Neural crest cell (in vitro differentiated cells): ENCODE measurements around the gene CERS1. TPM values are rescaled to one million over a fixed set of nuclear protein-coding genes. Genes with fewer than 3 reads are reported as not detected.
A peak's percentile ranks its signal among the peaks of the same experiment; 100 is the strongest.

Experiments
- DNase-seq: peaks from one replicate; pipeline ENCODE4 v3.0.0; 2021; ENCODE audit warnings: low read depth, mixed read lengths, low spot score
- H3K27ac Mint-ChIP-seq: one replicate; pipeline ENCODE4 v1.8.0; 2021; ENCODE audit warnings: mild to moderate bottlenecking, mixed read lengths; ENCODE audit not compliant: unreplicated experiment
- H3K27me3 Mint-ChIP-seq: 2 replicates; pipeline ENCODE4 v1.8.0; 2021; ENCODE audit warnings: low read depth, mild to moderate bottlenecking, mixed read lengths
- H3K36me3 Mint-ChIP-seq: 2 replicates; pipeline ENCODE4 v1.8.0; 2021; ENCODE audit warnings: low read depth, mild to moderate bottlenecking, mixed read lengths
- H3K4me1 Mint-ChIP-seq: 2 replicates; pipeline ENCODE4 v1.8.0; 2021; ENCODE audit warnings: mixed read lengths
- H3K4me3 Mint-ChIP-seq: one replicate; pipeline ENCODE4 v1.8.0; 2021; ENCODE audit warnings: mild to moderate bottlenecking, mixed read lengths
- H3K9me3 Mint-ChIP-seq: 2 replicates; pipeline ENCODE4 v1.8.0; 2021; ENCODE audit warnings: mixed read lengths
- total RNA-seq: library from RNA; stranded (reverse); gene quantifications from 2 replicates; pipeline ENCODE4 v1.2.1, GENCODE V29; 2021
- TF ChIP-seq, protein P1 (sequence below): fragments of 200-600 bp; sonication (generic); conservative IDR thresholded peaks from 2 replicates; pipeline ENCODE4 v1.5.0; 2021; ENCODE audit warnings: antibody characterized with exemption, mild to moderate bottlenecking

CERS1 gene
- total RNA-seq, 1 donor from 2014 or later = 27.7 TPM

DNA sequence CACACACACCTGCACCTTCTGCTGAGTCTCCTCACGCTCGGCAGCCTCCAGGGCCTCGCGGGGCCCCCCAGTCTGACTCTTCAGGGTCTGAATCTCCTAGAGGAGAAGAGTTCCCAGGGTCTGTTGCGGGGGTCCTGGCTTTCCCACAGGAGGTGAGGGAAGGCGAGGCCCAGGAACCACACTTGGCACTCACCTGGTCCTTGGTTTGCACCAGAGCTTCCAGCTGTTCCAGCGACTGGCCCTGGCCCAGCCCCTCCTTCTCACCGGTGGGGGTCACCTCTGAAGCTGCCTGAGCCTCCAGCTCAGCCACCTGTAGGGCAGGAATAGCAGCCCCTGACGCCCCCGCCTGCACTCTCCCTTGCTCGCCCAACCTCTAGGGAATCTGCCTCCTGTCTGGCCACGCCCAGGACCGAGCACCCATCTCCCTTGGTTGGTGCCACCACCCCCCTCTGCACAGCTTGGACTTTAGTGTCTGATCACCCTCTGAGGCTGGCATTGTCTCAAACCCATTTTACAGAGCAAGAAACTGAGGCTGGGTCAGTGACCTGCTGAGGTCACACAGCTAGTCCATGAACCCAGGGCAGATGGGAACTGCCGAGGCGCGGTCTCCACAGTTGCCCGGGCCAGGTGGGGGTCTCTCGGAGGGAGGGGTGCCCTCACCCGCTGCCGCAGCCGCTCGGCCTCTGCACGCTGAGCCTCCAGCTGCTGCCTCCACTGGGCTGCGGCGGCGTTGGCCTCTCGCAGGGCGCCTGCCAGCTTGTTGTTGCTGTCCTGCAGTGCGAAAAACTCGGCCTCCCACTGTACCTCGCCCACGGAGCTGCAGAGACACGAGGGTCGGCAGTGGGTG is 35.6 kb upstream of the CERS1 start:
- Mint-ChIP-seq H3K9me3 (no peaks in the 10 kb centered on the region), H3K36me3 (peaks cover 6% of the 10 kb centered on the region), H3K4me3 (no peak overlapping the region), H3K27ac (no peak overlapping the region), H3K4me1 (peaks cover 17% of the 10 kb centered on the region), H3K27me3 (peaks cover 3% of the 10 kb centered on the region)
- no peak for DNase-seq
- TF ChIP-seq, protein P1, sequence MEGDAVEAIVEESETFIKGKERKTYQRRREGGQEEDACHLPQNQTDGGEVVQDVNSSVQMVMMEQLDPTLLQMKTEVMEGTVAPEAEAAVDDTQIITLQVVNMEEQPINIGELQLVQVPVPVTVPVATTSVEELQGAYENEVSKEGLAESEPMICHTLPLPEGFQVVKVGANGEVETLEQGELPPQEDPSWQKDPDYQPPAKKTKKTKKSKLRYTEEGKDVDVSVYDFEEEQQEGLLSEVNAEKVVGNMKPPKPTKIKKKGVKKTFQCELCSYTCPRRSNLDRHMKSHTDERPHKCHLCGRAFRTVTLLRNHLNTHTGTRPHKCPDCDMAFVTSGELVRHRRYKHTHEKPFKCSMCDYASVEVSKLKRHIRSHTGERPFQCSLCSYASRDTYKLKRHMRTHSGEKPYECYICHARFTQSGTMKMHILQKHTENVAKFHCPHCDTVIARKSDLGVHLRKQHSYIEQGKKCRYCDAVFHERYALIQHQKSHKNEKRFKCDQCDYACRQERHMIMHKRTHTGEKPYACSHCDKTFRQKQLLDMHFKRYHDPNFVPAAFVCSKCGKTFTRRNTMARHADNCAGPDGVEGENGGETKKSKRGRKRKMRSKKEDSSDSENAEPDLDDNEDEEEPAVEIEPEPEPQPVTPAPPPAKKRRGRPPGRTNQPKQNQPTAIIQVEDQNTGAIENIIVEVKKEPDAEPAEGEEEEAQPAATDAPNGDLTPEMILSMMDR = no peak

DNA sequence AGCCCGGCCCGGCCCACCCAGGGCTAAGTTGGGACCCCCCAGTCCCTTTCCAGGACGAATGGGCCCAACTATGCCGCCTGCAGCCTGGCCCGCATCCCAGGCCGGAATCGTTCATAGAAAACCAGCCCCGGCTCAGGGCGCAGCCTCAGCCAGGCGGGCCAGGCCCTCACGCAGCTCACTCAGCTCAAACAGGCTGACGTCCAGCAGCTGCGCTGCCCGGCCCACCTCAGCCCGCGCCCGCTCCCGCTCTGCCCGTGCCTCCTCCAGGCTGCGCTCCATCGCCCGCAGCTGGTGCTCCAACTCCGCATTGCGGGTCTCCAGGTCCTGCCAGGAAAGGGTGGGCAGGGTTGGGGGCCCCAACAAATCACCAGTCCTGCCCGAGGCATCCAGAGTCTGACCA is 33.4 kb upstream of the CERS1 start:
- H3K4me3 Mint-ChIP-seq = no peak overlapping the region
- DNase-seq = no peak
- H3K4me1 Mint-ChIP-seq = peaks cover 17% of the 10 kb centered on the region
- TF ChIP-seq, protein P1 = no peak
- H3K27ac Mint-ChIP-seq = no peak overlapping the region
- no peaks in the 10 kb centered on the region for H3K9me3 Mint-ChIP-seq
- H3K36me3 Mint-ChIP-seq = peaks cover 7% of the 10 kb centered on the region
- peaks cover 3% of the 10 kb centered on the region for H3K27me3 Mint-ChIP-seq

DNA sequence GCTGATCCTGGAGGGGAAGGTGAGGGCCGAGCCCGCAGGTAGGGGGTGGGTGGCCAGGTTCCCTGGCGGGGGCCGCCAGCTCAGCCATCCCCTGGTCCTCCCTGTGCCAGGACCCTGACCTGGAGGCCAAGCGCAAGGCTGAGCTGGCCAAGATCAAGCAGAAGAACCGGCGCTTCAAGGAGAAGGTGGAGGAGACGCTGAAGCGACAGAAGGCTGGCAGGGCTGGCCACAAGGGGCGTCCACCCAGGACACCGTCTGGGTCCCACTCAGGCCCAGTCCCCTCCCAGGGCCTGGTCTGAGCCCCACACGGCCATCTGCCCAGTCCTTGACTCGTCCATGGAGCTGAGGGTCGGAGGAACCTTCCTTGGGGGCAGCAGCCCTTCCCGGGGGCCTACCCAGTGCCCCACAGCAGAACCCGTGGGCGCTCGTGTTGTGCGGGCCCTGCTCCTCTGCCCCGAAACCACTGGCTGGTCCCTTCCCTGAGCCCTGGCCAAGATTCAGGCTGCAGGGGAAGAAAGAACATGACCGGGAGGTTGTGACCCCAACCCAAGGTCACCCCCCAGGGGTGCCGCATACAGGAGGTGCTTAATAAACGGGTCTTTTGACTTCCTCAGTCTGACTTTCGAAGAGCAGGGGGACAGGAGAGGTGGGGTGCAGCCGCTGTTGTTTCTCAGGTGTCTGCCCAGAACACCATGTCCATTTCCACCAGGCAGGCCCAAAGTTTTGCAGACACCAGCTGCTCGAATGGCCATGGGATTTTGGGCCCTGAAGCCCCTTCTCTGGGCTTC is 32.3 kb upstream of the CERS1 start:
- TF ChIP-seq, protein P1 = no peak
- H3K36me3 Mint-ChIP-seq = peaks cover 2% of the 10 kb centered on the region
- H3K4me3 Mint-ChIP-seq = no peak overlapping the region
- peaks cover 9% of the 10 kb centered on the region for H3K4me1 Mint-ChIP-seq
- H3K9me3 Mint-ChIP-seq = no peaks in the 10 kb centered on the region
- DNase-seq = no peak
- peaks cover 3% of the 10 kb centered on the region for H3K27me3 Mint-ChIP-seq
- H3K27ac Mint-ChIP-seq = no peak overlapping the region

DNA sequence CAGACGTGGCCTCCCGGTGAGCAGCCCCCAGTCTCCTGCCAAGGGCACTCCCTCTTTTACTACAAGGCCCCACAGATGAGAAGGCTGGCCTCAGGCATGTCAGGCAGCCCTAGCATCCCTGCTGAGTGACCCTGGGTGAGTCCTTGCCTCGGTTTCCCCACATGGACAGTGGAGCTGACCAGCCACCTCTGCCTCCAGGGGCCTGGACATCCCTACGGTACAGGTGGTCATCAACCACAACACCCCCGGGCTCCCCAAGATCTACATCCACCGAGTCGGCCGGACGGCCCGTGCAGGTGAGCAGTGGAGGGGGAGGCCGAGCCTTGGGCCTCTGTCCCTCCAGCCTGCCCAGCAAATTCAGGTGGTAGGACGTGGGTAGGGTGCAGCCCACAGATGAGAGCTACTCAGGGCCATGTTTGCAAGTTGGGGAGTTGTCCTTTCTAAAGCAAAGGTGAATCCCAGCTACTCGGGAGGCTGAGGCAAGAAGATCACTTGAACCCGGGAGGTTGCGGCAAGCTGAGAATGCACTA is 28.8 kb upstream of the CERS1 start:
- Mint-ChIP-seq H3K27ac (no peak overlapping the region), H3K4me1 (peaks cover 7% of the 10 kb centered on the region), H3K4me3 (peak overlapping the region; percentile 81), H3K27me3 (no peaks in the 10 kb centered on the region), H3K9me3 (no peaks in the 10 kb centered on the region), H3K36me3 (peaks cover 2% of the 10 kb centered on the region)
- TF ChIP-seq, protein P1 = no peak
- DNase-seq = no peak

DNA sequence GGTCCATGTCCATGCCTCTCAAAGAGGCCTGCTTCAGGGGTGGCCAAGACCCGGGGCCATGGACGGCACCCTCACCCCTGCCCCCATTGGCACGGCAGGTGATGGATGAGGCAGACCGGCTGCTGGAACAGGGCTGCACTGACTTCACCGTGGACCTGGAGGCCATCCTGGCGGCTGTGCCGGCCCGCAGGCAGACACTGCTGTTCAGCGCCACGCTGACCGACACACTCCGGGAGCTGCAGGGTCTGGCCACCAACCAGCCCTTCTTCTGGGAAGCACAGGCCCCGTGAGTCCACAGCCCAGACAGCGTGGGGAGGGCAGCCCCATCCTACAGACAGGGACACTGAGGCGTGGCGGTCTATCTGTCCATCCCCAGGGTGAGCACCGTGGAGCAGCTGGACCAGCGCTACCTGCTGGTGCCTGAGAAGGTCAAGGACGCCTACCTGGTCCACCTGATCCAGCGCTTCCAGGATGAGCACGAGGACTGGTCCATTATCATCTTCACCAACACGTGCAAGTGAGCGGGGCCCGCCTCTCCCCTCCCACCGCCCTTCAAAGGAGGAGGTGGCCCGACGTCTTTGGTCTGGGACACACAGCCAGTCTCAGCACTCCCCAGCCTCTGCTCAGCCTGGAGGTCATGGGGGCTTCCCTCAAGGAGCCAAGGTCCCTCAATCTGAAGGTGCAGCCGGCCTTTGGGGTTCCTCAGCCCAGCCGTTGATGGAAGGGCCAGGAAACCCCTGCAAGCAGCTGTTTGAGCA is 26.4 kb upstream of the CERS1 start:
- H3K9me3 Mint-ChIP-seq = no peaks in the 10 kb centered on the region
- H3K4me3 Mint-ChIP-seq = peak overlapping the region; percentile 82
- peaks cover 23% of the 10 kb centered on the region for H3K4me1 Mint-ChIP-seq
- no peak for DNase-seq
- TF ChIP-seq, protein P1 = no peak
- peaks cover 2% of the 10 kb centered on the region for H3K36me3 Mint-ChIP-seq
- peaks cover 3% of the 10 kb centered on the region for H3K27me3 Mint-ChIP-seq
- peak overlapping the region; percentile 90 for H3K27ac Mint-ChIP-seq
